Fibroblast of skin of right biceps (primary cell): ENCODE measurements around the gene ZNF664.

Experiments
- DNase-seq: peaks from one replicate; pipeline ENCODE4 v3.0.0-alpha.2; 2013

Gene ZNF664

DNA sequence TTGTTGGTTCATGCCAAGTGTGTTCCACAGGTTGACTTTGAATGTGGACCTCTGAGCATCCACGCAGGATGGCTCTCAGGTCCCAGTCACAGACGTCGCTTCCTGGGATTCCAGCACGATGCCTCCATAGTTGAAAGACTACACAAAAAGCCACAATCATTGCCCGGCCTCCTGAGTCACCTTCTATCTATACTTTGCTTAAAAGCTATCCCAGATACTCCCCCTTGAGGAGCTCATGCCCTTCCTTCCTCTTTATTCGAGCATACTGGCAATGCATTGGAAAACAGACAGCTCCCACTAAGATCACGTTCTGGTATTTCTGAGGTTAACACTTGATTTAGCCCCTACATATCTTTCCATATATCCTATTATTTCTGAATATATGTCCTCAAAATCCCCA, 40.1 kb downstream of the ZNF664 start:
- no peak for DNase-seq

DNA sequence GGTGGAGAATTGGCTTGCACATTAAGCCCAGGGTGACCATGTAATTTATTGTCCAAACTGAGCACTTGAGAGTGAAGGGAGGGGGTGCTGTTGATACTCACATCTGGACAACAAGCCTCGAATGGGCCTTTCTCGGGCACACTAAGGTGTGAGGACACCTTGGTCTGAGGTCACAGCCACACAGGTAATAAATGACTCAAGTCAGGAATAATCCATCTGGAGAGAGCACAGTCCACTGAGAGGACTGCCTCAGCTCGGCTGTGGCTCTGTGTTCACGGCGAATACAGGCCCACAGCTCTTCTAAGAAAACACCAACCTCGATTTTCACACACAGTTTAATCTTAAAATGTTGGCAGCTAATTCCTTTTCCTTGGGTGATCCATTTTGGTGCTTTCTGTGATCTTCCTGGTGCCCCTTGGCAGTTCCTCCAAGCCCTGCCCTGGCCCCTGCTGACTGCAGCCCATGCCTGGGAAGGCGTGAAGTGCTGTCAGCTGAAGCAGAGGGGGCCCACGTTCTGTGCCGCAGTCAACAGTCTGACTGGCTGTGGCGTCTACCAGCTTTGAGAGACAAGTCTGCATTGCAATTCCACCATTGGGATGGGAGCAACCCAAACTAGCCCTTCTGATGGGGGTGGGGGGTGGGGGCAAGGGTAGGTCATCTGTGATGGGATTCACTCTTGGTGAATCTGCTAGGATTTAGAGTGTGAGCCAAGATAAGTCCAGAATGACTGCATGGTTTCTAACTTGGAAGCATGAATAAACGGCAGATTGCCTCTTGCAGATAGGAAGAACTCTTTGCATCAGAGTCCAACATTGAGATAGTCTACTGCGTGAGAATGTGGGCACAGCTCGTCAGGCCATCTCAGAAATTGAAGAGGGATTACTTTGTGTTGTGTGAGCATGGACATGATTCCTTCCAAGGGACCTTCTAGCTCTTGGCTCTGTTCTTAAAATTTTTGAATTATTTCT, 42.8 kb downstream of the ZNF664 start:
- no peak for DNase-seq

DNA sequence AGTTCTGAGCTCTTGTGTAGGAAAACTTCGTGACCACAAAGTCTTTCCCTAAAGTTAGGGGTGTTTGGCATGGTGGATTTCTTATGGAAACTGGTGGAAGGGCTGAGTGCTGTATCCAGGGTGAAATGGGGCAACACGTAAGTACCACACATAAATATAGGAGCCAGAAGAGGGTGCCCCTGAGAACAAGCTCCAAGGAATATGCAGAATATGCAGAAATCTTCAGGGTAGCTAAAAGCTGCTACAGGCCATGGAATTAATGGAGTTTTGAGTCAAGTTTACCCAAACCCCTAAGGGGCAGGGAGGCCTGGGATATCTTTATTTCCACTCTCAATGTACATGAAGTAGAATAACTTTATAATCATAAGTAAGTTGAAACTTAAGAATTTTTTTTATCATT, 44.0 kb downstream of the ZNF664 start:
- no peak for DNase-seq

DNA sequence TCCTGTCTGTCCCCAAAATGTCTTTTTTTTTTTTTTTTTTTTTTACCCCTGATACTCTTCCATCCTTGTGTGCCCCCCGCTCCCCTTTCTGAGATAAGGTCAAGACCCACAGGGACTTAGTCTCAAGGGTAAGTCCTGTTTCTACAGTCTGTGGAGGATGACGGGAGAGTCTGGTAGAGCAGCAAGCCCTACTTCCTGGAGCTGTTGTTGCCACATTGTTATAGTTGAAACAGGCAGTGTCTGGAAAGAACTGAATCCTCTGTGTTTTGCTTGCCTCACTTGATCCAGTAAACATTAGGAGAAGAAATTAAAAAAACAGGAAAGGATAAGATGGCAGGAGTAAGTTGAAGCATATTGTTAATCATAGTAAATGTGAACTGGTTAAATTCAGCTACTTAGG, 45.5 kb downstream of the ZNF664 start:
- DNase-seq: no peak

DNA sequence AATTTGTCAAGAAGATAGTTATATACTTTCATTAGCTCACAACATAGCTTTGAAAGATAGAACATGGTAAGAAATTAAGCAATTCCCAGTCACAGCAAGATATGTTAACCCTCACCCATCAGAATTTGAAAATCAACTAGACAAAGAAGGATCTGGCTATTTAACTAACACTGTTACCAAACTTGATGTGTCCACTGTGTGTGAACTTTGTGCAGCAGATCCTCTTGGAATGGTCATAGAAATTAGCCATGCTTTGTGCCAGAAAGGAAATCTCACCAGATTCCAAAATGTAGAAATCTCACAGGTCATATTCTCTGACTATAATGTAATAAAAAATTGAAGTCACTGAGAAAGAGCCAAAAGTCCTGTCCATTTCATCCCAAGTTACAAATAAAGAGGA, 46.1 kb downstream of the ZNF664 start:
- DNase-seq: no peak

DNA sequence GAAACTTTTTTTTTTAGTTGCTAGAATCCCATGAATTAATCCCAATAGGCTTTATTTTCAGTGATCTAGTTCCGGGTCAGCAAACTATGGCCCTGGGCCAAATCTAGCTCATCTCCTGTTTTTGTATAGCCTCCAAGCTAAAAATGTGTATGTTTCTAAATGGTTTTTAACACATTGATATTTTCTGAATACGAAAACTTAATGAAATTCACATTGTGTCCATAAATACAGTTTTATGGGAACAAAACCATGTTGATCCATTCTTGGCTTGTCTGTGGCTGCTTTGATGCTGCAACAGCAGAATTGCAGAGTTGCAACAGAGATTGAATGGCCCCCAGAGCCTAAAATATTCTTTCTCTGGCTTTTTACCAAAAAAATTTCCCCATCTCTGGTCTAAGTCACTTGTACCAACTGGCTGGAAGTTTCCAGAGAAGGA, 47.5 kb downstream of the ZNF664 start:
- DNase-seq: no peak

DNA sequence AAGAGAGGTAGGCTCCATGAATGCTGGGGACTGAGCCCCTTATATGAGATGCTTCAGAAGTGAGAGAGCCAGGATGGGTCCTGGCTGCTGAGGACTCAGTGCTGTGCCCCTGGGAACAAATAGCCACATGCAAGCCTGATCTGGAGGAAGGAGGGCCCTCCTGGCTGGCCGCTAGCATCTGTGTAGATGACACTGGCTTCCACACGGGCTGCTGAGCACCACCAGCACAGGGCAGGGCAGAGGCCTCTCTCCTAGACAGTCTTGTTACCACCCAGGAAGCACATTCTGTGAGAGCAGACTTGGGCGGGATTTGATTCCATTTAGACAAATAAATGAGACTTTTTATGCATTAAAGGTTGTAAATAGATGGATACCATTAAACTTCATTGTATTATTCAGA, 48.0 kb downstream of the ZNF664 start:
- no peak for DNase-seq

DNA sequence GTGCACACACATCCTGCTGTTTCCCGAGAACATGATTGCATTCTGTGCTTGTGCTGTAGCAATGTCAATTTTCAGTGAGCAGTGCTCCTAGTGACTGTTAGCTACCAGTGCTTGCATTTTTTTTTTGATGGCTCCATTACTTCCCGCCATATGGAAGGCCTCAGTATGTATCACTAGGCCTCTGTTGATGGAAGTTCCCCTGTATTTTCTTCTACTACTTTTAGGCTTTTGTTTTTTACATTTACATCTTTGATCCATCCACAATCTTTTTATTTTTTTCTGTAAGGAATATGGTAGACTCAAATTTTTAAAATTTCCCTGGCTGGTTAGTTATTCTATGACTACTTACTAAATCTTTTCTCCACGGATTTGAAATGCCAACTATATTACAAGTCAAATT, 49.1 kb downstream of the ZNF664 start:
- no peak for DNase-seq

DNA sequence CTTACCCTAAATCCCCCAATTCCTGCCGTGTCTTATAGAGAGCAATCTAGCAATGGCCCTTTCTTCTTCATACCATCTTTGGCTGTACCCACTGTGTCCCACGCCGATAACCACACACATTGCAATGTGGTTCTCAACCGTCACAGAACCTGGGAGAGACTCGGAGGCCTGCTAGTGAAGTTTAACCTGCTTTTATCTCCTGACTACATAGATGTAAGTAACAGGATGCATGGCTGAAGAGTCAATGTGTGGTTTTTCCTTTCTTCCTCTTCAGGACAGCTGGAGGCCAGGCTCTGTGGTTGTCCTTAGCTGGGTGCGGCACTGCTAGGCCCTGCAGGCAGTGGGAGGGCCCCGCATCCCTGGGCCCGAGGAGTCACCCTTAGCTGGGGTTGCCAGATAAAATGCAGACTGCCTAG, 51.3 kb downstream of the ZNF664 start:
- DNase-seq: no peak

DNA sequence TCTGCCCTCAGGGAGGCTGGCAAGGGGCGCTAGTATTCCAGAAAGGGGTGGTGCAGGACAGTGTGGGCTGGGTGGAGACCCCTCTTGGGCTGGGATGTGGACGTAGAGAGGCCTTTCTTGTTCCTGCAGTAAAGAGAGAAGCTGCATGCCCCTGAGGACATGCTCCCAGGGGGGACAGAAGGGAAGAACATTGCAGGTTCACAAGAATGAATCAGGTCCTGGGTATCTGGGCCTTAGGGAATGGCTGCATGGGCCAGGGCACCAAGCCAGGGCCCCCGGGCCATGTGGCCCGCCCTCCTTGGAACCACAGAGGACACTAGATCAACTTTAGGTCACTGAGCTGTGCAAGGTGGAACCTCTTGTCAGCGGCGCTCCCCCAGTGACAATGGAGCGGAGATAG, 51.8 kb downstream of the ZNF664 start:
- no peak for DNase-seq

DNA sequence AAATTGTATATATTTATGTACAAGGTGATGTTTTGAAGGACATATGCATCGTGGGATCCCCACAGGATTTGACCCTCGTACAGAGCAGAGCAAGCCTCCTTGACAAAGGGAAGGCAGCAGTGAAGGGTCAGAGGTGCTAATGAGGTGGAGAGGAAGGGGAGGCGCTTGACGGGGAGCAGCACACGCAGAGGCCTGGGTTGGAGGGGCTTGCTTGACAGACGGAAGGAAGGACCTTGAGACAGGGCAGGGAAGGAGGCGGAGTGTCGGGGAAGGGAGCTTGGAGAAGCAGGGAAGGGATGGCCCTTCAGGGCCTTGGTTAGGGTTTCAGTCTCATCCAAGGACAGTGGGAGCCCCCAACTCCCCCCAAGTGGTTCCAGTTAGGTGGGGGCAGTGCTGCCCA, 52.6 kb downstream of the ZNF664 start:
- no peak for DNase-seq

DNA sequence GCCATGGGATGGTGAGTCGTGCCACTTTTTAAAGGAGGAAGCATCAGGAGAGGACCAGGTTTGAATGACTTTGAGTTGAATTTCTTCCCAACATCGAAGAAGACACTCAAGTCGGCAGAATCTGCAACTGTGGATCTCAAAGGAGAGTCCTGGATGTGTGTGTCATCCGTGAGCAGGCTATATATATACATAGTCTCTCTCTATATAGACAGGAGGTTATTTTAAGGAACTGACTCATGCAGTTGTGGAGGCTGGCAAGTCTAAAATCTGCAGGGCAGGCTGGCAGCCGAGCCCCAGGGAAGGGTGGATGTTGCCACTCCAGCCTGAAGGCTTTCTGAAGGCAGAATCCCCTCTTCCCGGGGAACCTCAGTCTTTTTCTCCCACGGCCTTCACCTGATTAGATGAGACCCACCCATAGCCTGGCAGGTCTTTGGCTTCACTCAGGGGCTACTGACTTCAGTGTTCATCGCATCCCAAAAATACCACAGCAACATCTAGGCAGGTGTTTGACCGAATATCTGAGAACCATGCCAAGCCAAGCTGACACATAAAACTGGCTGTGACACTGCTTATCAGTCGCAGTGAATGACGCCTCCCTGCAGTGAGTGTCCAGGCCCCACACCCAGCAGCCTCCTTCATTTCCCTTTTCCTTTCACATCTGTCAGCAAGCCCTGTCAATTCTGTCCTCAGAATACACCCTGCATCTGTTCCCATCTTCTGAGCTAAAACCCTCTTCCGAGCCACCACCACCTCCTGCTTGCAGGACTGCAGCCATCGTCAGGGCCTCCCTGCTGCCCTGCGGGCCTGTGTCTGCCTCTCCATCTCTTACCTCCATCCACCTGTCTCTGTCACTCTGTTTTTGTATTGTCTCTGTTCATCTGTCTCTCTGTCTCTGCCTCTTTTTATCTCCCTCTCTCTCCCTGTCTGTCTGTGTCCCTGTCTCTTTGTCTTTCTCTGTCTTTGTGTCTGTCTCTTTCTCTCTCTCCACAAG, 54.0 kb downstream of the ZNF664 start:
- DNase-seq: peak; percentile 89

DNA sequence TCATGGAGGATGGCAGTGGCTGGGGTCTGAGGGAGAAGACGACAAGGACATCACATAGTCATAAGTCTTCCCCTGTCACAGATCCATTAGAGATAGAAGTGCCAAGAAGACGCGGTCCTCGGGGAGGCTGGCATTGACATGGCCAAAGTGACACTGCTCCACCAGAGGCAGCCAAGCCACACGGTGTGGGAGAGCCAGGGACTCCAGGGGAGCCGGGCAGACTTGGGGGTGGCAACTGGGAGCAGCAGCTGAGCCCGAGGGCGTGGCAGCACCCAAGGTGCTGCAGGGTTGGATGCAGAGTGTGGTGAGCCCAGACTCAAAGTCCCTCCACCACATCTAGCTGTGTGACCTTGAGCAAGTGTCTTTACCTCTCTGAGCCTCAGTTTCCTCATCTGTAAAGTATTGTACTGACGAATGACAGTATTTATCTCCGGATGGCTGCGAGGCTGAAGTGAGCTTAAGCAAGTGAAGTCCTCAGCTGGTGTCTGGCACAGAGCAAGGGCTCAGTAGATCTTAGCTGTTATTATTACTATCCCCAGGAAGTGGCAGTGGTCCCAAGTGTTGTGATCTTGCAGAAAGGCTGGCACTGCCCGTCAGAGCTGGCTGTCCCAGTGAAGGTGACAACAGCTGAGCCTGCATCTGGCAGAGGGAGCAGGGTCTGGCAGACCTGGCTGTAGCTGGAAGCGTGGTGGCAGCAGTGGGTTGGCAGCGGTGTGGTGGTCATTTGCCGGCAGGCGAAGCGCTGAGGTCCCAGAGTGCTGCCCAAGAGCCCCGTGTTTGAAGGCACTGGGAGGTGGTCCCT, 54.9 kb downstream of the ZNF664 start:
- no peak for DNase-seq

DNA sequence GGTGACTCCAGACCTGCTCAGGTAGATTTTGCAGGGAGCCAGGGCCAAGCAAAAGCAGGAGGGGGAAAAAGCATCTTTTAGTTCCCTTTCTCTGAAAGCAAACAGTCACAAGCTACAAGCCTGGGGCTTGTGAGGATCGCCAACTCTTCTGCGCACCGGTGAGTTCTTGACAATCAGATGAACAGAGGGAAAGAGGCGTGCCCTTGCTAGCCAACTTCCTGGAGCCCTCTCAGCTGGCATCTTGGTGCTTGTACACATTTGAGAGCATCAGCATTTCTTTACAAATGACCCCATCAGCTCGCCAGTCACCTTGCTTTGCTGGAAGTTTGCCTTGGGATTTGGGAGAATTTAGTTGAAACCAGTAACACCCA, 55.5 kb downstream of the ZNF664 start:
- DNase-seq: no peak

DNA sequence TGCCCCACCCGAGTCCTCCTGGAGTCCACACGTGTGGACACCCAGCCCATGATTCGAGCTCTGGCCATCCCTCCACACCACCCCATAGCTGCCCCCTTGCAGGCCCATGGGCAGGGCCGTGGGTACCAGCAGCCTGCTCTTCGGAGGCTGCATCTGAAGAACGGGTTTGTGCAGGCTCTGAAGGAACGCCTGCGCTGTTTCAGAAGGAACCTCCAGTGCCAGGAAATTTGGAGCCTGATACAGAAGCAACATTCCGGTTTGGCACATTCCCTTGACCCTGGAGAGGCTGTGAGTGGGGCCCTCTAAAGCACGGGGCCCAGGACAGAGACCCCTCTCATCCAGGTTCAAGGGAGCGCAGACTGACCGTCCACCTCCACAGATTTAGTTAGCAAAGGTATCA, 57.0 kb downstream of the ZNF664 start:
- DNase-seq: no peak

DNA sequence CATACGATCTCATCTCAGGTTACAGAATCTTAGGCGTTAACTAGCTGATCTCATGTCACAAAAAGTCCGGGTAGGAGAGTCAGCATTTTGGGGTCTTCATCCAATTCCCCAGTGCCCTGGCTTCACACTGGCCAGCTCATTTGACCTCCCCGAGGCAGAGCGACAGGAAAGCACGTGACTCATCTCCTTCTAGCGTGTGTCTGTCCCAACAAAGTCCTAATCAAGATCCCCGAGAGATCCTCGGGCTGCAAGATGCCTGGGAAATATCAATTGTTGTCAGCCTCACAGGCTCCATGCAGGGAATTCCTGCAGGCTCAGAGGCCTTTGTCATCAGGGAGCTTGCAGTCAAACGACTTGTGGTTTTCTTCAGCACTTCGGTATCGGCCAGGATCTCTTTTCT, 57.5 kb downstream of the ZNF664 start:
- DNase-seq: peak; percentile 97

DNA sequence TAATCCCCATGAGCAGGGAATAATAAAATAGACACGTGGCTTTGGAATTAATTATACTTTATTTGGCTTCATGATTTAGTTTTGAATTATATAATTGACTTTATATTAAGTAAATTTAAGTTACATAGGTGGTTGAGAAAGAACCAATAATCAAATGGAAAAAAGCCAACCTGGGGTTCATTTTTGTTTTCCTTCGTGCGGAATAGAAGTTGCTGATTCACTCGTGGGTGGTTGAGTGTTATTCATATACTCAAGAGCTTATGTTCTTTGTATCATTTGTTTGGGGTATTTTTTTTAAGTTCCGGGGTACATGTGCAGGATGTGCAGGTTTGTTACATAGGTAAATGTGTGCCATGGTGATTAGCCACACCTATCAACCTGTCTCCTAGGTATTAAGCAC, 58.0 kb downstream of the ZNF664 start:
- DNase-seq: no peak

DNA sequence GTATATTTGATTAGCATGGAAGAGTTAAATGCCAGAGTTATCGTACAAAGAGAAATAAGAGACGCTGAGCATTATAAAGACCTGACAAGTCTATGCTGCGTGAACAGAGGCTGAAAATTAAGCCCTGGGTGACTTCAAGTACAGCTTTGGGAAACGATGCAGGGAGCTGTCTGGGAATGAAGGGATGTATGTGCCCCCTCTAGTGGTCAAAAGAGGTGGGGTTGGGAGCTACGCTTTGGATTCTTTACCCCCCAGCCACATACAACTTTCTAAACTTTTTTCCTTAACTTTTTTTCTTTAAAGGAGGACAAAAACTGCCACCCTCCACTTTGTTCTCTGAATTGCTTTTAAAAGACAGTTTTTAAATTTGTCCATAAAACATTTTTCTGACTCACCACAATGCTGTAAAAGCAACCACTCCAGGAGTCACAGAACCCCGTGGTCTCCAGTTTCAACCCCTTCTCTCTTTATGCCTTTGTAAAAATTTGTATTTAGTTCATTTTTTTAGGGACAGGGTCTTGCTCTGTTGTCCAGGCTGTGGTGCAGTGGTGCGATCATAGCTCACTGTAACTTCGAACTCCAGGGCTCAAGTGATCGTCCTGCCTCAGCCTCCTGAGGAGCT, 59.4 kb downstream of the ZNF664 start:
- peak; percentile 73 for DNase-seq

DNA sequence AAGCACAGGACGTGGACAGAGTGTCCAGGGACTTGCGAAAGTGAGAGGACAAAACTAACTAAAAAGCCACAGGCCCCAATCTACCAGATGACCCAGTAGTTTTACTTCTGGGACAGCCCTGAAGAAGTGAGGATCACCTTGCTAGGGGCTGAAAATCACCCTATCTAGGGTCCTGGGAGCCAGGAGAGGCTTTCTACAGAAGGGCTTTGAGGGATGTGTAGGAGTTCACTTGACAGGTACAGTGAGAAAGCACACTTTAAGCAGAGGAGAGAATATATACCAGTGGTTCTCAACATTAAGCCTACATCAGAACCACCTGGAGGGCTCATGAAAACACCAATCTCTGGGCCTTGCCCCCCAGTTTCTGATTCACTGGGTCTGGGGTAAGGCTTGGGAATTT, 60.8 kb downstream of the ZNF664 start:
- no peak for DNase-seq

DNA sequence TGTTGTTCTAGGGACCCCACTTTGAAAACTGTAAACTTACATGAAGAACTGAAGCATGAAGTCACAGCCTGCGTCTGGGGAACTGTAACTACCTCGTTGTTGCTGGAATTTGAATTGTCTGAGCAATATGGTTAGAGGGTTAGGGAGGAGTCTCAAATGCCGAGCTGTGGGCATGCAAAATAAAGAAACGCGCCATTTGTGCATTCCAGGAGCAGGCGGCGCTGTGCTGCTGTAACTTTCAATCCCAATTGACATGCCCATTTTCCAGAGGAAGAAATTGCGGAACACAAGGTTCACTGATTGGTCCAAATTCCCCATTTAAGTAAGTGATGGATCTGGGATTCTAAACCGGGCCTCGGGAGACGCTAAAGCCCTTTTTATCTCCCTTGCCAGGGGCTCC, 61.3 kb downstream of the ZNF664 start:
- no peak for DNase-seq

DNA sequence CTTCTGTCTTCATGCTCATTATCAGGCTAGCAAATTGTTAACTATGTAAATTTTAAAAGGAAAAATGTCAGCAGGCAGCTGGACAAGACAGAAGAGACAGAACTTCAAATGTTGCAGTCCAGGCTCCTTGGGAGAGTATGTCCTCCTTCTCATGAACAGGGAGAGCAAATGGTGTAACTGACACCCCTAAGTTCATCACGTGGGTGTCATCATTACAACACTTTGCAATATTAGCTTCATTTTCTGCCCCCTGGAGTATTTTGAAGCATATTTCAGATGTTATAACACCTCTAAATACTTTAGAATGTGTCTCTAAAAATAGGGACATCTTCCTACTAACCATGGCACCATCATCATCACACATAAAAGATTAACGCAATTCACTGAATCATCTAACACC, 62.1 kb downstream of the ZNF664 start:
- no peak for DNase-seq

DNA sequence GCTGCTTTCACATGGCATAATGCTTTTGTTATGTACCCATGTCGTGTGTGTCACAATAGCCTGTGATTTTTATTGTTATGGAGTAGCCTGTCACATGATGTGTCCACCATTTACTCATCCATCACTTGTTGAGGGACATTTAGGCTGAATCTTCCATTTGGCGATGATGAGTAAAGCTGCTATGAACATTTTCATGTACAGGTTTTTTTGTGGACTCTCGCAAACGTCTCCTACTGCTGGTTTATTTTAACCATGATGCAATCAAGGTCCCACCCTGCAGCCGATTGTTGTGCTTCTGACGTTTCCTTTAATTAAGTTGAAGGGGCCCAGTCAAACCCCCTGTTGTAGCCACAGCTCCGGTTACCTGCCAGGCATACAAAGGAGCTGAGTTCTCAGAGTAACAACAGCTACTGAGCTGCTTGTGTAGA, 63.2 kb downstream of the ZNF664 start:
- no peak for DNase-seq
